AG09309 (cell line): ENCODE measurements around the gene PRDM10.

Source experiments
- DNase-seq: peaks from one replicate; pipeline ENCODE4 v3.0.0-alpha.2; 2010; ENCODE audit warnings: low read depth
- H3K4me3 ChIP-seq: 2 replicates; pipeline ENCODE4 v1.5.1; 2011; ENCODE audit warnings: mild to moderate bottlenecking, low read depth, low read length, moderate library complexity; ENCODE audit not compliant: control insufficient read depth
- TF ChIP-seq, protein P1 (sequence below): IDR thresholded peaks from 2 replicates; pipeline ENCODE4 v1.5.1; 2011; ENCODE audit warnings: mild to moderate bottlenecking, low read depth, low read length, inconsistent platforms; ENCODE audit not compliant: insufficient read depth, control insufficient read depth; ENCODE audit errors: missing control alignments

Gene PRDM10

GRCh38 chr11:129944696-129945095 is 57.9 kb downstream of the PRDM10 start:
- TF ChIP-seq, protein P1, sequence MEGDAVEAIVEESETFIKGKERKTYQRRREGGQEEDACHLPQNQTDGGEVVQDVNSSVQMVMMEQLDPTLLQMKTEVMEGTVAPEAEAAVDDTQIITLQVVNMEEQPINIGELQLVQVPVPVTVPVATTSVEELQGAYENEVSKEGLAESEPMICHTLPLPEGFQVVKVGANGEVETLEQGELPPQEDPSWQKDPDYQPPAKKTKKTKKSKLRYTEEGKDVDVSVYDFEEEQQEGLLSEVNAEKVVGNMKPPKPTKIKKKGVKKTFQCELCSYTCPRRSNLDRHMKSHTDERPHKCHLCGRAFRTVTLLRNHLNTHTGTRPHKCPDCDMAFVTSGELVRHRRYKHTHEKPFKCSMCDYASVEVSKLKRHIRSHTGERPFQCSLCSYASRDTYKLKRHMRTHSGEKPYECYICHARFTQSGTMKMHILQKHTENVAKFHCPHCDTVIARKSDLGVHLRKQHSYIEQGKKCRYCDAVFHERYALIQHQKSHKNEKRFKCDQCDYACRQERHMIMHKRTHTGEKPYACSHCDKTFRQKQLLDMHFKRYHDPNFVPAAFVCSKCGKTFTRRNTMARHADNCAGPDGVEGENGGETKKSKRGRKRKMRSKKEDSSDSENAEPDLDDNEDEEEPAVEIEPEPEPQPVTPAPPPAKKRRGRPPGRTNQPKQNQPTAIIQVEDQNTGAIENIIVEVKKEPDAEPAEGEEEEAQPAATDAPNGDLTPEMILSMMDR: no peak
- no peak overlapping the region for H3K4me3 ChIP-seq
- DNase-seq: no peak

DNA sequence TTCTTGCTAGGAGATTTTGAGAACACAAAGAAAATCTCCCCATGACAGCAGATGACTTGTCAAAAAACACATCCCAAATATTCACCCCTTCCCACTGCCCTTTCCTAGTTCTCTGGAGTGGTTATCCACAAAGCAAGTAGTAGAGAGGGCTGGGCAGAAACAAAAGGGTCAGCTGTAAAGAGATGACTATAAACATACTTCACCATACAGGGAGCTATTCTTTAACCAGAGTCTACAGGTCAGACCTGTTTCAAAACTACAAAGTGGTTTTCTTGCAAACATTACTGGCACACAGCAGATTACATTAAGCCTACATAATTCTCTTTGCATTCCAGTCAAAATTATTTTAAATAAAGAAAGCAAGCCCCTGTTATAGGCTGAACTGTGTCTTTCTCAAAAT is 59.6 kb downstream of the PRDM10 start:
- no peak for DNase-seq
- no peak overlapping the region for H3K4me3 ChIP-seq
- TF ChIP-seq, protein P1: no peak

DNA sequence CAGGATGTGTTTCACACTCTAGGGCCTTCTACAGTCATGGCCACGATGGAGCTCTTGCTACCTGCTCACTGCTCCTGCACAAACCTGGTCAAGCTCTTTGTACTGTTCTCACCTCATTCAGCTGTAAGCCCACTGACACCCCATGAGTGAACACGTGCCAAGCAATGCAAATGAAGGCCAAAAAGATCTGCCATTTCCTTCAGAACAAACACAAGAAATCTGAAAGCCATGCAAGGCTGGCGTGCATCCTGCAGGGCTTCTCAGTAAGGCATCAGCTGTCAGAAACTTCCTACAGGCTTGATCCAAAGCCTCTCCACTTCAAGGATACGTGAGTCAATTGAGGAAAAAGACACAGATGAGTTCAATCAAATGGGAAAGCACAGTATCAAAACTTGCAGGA is 63.1 kb downstream of the PRDM10 start:
- no peak for DNase-seq

DNA sequence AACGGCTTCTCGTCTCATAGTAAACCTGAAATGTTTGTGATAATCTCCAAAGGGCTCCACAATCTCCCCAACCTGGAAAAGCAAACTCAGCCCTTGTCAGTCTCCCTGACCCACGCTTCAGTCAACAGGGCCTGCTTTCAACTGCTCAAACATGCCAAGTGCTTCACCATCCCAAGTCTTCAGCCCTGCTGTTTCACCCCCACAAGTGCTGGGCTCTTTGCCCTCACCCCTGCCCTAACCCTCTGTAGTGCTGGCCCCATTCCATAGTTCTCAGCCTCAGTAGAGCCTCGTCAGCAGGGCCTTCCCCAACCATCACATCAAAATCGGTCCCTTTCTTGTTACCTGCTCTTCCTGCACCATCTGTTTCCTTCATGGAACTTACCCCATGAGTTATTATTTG is 63.9 kb downstream of the PRDM10 start:
- no peak overlapping the region for H3K4me3 ChIP-seq
- TF ChIP-seq, protein P1: no peak
- DNase-seq: no peak

More for the DNA sequence above, 63.1 kb downstream of the PRDM10 start:
- TF ChIP-seq, protein P1: no peak
- H3K4me3 ChIP-seq: no peak overlapping the region

DNA sequence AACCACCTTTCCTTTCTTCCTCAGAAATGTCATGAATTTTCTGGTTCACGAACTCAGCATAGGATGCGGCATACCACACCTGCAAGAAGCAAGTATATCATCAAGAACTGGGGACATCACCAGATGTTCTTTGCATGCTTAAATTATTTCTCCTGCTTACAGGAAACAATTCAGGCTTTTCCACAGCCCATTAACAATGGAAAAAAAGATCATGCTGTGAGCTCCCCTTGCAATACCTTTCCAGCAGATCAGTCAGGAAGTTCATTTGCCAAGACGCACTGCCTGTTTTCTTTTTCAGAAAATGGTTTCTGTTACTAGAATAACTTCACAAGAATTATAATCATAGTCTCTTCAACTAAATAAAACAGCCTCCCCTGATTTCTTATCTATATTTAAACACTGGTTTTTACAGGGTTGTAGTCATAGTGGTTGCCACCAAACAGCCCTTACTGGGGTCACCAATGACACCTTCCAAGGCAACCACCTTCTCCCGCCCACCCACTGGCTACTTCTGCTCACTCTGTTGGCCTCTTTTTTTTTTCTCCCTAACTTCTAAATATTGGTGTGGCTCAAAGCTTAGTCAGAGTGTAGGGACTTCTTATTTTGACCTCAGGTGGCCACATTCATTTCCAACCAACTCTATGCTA is 64.9 kb downstream of the PRDM10 start:
- no peak for DNase-seq
- no peak overlapping the region for H3K4me3 ChIP-seq
- TF ChIP-seq, protein P1: no peak

- DNase-seq: no peak
- TF ChIP-seq, protein P1: no peak
- H3K4me3 ChIP-seq: no peak overlapping the region
Measured at GRCh38 chr11:129935723-129936122, 66.9 kb downstream of the PRDM10 start.
